HG03558 (cell line): ENCODE measurements around the gene IQCF2.
"Not testable (repeated sequence)": the region's sequence is repeated elsewhere in the genome, so short reads cannot be mapped to it uniquely, and the experiment has no call there.

Source experiments
- ATAC-seq: cut with Tn5 transposase; IDR thresholded peaks from one replicate; pipeline ENCODE4 v1.9.1; 2021; ENCODE audit warnings: moderate number of reproducible peaks; ENCODE audit not compliant: unreplicated experiment; ENCODE audit errors: extremely low read depth

IQCF2 gene

DNA sequence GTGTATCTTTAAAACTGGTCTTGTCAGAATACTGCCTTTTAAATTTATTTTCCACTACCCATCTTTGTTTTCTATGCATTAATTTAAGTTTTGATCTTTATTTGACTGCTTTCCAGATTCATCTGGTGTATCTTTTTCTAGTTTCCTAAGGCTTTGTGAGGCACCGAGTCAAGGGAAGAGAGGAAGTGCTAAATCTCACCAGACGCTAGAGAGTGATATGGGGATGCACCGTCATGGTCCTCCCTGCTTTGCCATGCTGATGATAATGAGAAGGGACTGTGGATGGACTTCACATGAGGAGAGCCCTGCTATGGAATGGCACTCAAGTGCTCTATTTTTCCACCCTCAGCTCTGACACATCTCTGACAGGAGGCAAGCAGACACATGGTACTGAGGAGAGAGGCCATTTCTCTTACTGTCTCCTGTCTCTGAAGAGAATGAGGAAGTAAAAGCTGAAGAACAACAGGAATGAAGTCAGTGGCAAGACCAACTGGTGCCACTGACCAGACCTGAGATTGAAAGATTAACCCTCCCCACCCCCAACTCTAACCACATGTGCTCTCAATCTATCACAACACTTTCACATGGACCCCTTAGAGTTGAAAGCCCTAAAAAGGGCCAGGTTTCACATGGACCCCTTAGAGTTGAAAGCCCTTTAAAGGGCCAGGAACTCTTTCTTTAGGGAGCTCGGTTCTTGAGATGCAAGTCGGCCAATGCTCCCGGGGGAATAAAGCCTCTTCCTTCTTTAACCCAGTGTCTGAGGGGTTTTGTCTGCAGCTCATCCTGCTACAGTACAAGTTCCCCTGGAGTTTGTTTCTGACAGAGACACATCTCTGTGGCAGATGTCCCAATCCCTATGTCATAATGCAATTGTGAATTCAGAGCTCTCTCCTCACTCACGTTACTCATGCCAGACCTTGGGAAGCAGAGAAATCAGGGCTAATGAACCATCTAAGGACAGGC, at the start of gene IQCF2:
Gene IQCF2, plus strand, starts transcription at position 913 of the 963 bp plus-strand sequence. CDS start 52 bp downstream, outside the sequence.
- ATAC-seq = no peak

DNA sequence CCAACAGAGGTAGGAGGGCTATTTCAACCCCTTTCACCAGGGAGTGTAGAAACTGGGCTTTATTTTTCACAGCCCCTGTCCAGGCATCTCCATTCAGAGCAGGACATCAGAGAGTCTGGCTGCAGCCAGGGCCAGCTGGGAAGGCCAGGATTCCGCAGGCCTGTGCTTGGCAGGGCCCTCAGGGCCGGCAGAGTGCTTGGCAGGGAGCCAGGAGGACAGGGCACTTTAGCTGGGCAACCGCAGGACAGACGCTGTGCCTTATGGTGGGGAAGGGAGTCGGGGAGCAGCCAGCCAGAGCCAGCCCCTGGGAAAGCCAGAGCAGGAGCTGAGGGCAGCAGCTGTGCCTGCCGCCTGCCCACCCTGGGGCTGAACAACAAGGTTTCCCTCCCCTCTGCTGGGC, 47.9 kb upstream of the IQCF2 start:
- no peak for ATAC-seq

DNA sequence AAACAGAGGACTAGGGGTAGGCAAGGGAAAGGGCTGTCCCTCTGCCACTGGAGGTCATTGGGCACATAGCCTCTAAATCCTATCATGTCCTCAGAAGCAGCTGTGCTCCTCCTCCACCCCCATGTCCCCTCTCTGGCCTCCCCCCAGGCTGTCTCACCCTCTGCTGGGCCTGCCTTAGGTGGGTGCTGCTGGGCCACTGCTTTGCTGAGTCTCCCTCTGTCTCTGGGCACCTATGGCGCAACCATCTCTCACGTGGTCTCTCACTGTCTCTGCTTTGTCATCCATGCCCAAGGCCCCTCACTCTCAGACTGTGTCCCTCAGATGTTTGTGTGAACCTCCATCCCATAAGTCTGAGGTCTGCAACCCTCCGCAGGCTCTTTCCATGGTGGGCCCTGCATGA, 47.4 kb upstream of the IQCF2 start:
- no peak for ATAC-seq

DNA sequence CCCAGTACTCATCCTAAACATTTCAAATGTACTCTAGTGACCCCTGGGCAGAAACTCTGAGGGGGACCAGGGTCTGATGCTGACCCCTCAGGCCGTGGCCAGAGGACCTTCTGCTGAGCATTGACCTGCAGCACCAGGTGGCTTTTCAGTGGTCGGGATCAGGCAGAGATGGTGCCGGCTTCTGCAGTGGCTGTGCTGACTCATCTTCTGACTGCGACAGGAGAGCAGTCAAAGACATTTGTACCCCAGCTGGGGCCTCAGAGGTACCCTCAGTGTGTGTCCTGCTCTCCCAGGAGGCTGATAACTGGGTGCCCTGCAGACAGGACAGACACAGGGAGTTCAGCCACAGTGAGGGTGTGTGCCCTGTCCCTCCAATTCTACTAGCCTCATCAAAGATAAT, 45.8 kb upstream of the IQCF2 start:
- no peak for ATAC-seq

DNA sequence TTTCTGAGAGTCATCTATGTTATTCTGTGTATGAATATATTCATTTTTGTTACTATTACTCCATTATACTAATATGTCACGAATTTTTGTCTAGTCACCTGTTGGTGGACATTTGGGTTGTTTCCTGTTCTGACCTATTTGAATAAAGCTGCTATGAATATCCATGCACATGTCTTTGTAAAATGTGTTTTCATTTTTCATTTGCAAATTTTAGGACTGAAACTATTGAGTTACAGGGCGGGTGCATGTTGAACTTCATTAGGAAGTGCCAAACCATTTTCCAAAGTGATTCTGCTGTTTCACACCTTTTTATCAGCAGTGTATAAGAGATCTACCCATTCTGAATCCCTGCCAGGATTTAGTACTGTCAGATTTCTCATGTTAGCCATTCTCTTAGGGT, 44.7 kb upstream of the IQCF2 start:
- no peak for ATAC-seq

DNA sequence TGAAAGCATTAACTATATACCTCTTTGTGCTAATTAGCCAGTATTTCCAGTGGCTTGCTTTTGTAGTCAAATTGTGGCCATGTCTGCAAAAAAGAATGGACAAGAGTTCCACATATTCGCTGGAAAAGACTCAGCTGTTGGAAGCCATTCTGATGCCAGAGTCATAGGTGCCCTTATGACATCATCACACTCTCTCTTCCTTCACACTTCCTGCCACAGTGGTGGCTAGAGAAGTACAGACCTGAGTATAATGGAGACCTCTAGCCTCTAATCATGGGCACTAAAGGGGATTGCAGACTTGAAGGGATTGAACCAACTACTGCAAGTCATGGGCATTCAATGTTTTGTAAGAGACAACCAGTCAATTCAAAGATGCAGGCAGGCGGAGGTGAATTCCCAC, 44.0 kb upstream of the IQCF2 start:
- ATAC-seq = no peak

DNA sequence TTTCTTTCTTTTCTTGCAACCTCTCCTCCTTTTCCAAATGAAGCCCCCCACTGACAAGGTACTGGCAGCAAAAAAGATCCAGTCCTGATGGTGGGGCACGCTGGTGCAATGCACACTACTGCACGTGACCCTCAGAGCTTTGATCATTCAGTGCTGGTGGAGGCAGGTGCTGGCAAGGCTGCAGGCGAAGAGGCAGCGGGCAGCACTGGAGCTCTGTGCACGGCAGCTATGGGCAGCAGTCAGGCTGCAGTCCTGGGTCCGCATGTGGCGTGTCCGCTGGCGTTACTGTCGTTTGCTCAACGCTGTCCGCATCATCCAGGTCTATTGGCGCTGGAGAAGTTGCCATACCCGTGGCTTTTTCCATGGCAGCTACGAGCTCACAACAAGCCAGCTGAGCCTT, 42.3 kb upstream of the IQCF2 start:
- ATAC-seq = no peak

DNA sequence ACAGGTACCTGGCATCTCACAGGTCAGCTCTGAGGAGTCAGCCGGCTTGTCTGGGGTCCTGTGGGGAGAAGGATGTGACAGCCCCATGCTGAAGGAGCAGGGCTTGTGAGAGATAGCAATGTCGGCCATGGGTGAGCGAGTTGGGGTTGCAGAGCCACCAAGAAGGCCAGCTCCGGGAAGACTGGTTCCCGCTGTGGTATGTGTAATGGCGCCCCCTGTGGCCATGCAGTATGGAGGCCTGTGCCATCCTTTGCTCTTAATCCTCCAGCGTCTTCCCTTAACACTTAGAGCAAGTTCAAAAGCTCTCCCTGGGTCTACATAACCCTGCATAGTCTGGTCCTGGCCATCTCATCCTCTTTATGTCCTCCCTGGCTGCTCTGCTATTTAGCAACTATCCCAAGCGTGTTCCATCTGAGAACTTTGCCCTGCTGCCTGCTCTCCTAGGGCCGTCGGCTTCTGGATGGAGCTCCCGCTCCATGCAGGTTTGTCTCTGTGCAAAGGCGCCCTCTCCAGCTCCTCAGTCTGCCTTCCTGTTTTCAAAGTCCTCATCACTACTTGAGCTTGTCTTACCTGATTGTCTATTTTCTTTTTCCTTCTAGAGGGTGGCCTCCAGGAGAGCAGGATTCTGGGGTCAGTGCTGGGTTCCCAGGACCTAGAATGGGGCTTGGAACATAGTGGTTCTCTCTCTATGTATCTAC, 41.6 kb upstream of the IQCF2 start:
- ATAC-seq = no peak

DNA sequence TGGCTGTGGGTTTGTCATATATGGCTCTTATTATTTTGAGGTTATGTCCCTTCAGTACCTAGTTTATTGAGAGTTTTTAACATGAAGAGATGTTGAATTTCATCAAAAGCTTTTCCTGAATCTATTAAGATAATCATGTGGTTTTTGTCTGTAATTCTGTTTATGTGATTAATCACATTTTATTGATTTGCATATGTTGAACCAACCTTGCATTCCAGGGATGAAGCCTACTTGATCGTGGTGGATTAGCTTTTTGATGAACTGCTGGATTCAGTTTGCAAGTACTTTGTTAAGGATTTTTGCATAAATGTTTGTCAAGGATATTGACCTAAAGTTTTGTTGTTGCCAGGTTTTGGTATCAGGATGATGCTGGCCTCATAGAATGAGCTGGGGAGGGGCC, 33.1 kb upstream of the IQCF2 start:
- ATAC-seq = no peak

DNA sequence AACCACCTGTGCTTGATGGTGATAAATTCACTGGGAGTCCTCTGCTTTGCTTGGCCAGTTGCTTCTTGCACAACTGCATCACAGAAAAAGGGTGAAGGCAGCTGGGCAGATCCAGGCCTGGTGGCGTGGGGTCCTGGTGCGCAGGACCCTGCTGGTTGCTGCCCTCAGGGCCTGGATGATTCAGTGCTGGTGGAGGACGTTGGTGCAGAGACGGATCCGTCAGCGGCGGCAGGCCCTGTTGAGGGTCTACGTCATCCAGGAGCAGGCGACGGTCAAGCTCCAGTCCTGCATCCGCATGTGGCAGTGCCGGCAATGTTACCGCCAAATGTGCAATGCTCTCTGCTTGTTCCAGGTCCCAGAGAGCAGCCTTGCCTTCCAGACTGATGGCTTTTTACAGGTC, 31.1 kb upstream of the IQCF2 start:
- ATAC-seq = no peak

DNA sequence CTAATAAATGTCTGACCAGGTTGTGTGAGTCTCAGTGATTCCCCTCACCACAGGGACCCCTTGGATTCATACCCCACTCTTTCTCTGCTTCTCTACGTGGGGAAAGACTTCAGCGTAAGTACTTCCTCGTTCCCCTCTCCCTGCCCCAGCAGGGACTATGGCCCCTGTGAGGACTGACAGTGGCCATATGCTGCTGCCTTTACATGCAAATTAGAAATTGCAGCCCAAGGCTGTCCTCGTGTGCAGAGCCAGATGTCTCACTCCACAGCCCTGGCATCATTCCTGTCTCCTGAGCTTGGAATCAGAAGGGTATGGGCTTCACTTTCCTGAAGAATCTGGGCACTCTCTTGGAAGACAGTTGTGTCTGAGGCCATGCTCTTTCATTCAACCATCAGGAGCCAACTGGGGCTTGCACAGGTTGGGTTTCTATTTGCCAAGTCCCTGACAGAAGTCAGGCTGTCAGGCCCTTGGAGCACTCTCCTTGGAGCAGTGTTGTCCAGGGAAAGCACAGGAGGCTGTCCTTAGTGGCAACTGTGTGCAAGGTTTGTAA, 30.5 kb upstream of the IQCF2 start:
- no peak for ATAC-seq

DNA sequence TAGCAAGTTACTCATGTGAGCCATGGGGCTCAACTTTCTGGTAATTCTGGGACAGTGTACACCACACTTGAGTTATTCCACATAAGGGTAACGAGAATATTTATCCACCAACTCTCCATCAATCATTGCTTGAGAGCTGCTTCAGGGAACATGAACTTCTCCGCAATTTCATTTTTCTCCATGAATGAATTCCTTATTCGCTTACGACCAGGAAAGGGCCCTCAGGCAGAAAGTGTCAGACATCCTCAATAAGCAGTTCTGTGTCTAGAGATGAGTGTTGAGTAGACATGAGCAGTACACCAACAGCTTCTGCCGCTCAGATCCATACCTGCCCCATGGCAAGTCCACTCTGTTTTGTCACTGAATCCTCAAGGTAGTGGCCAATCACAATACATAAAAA, 24.8 kb upstream of the IQCF2 start:
- no peak for ATAC-seq

DNA sequence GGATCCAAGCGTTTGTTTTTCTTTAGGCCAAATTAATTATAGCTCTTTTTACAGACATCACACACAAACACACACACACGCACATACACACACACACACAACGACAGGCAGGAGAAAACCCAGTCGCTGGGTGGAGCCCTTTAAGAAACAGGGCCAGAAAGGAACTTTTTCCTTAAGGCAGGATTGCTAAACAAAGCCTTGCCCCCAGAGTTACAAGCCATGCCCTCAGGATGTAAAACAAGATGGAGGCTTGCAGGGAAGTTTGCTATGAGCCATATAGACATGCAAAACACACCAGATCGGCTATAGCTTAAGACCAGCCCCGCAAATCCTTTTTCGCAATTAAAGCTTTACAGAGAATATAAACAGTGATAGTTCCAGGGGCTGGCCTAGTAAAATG, 16.3 kb upstream of the IQCF2 start:
- no peak for ATAC-seq

DNA sequence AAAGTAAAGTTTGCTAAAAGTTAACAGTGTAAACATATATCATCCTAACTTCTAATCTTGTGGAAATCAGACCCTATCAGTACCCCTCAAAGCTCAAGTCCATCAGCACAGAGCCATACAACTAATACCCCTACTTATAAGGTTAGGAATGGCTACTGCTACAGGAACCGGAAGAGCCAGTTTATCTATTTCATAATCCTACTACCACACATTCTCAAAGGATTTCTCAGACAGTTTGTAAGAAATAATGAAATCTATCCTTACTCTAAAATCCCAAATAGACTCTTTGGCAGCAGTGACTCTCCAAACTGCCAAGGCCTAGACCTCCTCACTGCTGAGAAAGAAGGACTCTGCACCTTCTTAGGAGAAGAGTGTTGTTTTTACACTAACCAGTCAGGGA, 6.0 kb upstream of the IQCF2 start:
- not testable (repeated sequence) for ATAC-seq

DNA sequence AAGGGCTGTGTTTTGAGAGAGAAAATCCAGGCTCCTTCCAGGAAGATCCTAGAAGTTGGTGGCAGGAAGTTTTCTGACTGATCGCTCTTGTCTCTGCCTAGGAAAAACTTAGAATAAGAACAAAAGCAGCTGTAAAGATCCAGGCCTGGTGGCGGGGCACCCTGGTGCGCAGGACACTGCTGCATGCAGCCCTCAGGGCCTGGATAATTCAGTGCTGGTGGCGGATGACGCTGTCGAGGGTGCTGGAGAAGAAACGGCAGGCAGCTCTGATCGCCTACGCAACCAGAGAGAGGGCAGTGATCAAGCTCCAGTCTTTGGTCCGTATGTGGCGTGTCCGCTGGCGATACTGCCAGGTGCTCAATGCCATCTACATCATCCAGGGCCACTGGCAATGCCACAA, 1.5 kb downstream of the IQCF2 start:
- no peak for ATAC-seq

DNA sequence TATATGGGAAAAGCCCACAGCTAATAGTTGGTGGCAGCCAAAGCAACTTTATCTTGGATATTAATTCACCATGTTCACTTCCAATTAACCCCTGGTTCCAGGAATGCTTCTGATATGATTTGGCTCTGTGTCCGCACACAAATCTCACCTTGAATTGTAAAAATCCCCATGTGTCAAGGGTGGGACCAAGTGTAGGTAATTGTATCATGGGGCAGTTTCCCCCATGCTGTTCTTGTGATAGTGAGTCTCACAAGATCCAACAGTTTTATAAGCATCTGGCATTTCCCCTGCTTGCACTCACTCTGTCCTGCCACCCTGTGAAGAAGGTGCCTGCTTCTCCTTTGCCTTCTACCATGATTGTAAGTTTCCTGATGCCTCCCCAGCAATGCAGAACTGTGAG, 7.5 kb downstream of the IQCF2 start:
- ATAC-seq = not testable (repeated sequence)

DNA sequence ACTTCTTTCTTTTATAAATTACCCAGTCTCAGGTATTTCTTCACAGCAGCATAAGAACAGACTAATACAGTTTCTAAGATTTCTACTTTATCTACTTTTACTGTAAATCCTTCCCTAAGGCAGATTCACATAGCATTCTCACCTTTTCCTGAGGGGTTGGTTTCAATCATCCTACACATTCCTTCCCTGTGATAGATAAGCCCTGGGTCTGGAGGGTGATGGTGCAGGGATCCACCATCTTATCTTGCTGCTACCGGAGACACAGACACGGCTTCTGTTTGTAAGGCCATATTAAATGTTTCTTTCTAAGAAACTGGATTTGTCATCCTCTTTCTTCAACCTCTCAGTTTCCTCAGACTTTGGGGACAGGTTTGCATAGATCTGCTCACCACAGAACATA, 7.9 kb downstream of the IQCF2 start:
- no peak for ATAC-seq

DNA sequence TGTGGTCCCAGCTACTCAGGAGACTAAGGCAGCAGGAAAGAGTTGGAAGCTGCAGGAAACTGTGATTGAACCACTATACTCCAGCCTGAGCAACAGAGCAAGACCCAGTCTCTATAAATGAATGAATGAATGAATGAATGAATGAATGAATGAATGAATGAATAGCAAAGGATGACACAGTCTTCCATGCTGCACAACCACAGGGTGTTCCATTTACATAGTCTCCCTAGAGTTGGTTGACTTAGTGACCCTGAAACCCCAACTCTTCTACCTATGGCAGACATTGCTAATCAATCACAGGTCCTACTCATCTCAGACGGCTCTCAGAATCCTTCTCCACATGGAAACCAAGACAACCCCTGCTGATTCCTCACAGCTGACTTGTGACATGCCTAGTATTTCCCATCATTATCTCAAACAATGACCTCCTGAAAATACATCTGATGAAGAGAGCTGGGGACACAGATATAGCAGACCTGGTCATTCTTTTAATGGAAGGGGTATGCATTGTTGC, 11.9 kb downstream of the IQCF2 start:
- no peak for ATAC-seq

DNA sequence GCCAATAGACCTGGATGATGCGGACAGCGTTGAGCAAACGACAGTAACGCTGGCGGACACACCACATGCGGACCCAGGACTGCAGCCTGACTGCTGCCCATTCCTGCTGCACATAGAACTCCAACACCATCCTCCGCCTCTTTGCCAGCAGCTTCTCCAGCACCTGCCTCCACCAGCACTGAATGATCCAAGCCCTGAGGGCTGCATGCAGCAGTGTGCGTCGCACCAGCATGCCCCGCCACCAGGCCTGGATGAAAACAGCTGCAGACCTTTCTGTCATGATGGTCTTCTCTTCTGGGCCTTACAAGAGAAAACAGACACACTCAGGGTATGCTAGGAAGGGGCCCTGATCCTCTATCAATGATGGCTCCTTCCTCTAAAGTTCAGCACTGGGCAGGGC, 12.5 kb downstream of the IQCF2 start:
- no peak for ATAC-seq

DNA sequence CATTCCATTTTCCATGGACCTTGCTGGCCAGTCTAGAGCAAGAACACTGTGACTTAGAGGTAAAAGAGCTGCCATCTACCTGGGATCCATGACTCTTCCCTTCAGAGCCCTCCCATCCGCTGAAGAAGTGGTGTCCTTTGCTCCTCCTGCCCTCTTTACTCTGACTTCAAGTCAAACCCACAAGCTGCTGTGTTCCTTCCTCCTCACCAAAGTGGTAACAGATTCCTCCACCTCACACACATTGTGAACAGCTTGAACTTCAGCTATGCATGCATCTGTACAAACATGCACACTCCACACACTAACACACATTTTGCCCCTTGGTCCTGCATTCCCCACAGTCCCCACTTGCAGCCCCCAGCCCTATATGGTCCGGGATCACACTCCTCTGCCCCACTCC, 13.0 kb downstream of the IQCF2 start:
- no peak for ATAC-seq

DNA sequence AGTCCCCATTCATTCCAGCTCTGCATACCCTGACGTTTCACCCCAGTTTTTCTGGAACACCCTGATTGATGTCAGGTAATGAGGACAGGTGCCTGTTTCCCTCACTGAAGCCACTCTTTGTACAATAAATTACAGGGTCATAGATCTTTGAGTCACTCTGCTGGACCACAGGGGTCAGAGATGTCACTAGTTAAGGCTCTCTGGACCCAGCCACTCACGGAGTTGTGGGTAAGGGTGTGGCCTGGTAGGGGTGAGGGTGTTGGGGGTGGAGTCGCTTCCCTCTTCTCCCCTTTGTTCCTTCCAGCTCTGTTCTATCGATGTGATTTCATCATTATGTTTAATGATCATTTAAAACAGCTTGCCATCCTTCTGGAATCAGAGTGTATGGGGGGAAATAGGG, 13.5 kb downstream of the IQCF2 start:
- ATAC-seq = no peak
